Kidney epithelial cell (primary cell): ENCODE data around the gene PACRG. TPM values are rescaled to one million over a fixed set of nuclear protein-coding genes. Genes with fewer than 3 reads are reported as not detected.

ENCODE experiments used
- DNase-seq: peaks from one replicate; pipeline ENCODE4 v3.0.0-alpha.2; 2010; ENCODE audit warnings: low read depth
- H3K27me3 ChIP-seq: 2 replicates; pipeline ENCODE4 v1.6.0; 2011; ENCODE audit warnings: low read length; ENCODE audit not compliant: control insufficient read depth, insufficient read depth
- H3K36me3 ChIP-seq: 2 replicates; pipeline ENCODE4 v1.5.1; 2011; ENCODE audit warnings: low read length; ENCODE audit not compliant: control insufficient read depth, insufficient read depth
- H3K4me3 ChIP-seq: 2 replicates; pipeline ENCODE4 v1.5.1; 2011; ENCODE audit warnings: low read depth, mild to moderate bottlenecking, control low read depth, low read length
- total RNA-seq: library from RNA; depleted of rRNA; stranded (reverse); fragments of >200 nt; gene quantifications from 2 replicates; pipeline ENCODE4 v1.2.3, GENCODE V29; 2015
- TF ChIP-seq, protein P1 (sequence below): IDR thresholded peaks from 2 replicates; pipeline ENCODE4 v1.5.1; 2011; ENCODE audit warnings: mild to moderate bottlenecking, moderate library complexity, low read length, control low read depth, inconsistent platforms; ENCODE audit not compliant: insufficient read depth, poor library complexity, severe bottlenecking

PACRG gene
- total RNA-seq, 1 donor from 2014 or later = 0.29 TPM

DNA sequence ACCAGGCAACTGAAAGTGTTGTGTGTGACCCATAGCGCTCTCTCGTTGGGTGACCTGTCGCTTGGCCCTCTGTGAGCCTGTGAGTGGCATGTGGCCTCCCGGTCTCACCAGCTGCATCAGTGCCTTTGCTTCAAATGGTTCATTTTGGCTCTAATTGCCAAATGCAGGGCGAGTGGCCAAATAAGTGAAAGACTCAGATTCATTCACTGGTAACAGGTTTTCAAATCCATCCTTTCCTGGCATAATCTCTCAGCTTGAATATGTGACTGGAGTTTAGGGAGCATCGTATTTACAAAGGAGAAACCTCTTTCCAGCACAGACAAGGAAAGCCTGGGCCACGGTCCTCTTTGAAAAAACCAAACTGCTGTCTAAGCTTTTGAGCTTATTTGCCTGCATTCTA, 365.1 kb downstream of the PACRG start:
- Histone ChIP-seq H3K27me3 (no peaks in the 10 kb centered on the region), H3K4me3 (no peak overlapping the region), H3K36me3 (no peaks in the 10 kb centered on the region)
- TF ChIP-seq, protein P1, sequence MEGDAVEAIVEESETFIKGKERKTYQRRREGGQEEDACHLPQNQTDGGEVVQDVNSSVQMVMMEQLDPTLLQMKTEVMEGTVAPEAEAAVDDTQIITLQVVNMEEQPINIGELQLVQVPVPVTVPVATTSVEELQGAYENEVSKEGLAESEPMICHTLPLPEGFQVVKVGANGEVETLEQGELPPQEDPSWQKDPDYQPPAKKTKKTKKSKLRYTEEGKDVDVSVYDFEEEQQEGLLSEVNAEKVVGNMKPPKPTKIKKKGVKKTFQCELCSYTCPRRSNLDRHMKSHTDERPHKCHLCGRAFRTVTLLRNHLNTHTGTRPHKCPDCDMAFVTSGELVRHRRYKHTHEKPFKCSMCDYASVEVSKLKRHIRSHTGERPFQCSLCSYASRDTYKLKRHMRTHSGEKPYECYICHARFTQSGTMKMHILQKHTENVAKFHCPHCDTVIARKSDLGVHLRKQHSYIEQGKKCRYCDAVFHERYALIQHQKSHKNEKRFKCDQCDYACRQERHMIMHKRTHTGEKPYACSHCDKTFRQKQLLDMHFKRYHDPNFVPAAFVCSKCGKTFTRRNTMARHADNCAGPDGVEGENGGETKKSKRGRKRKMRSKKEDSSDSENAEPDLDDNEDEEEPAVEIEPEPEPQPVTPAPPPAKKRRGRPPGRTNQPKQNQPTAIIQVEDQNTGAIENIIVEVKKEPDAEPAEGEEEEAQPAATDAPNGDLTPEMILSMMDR = no peak
- DNase-seq = no peak

DNA sequence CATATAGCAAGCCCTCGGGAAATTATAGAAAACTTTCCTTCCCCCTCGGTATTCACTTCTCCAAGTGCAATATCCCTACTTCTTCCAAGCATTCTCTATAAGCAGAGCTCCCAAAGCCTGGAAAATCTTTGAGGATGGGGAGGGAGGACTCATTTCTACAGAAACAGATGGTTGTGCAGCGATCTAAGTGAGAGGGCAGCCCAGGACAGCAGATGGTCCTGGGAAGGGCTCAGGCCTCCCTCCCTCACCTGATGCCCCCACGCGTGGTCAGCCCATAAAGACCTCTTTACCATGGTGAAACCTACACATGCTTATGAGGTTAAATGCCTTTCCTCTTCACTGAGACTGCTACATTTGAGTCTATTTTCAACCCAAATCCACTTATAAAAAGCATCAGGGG, 367.1 kb downstream of the PACRG start:
- Histone ChIP-seq H3K27me3 (no peaks in the 10 kb centered on the region), H3K36me3 (no peaks in the 10 kb centered on the region), H3K4me3 (no peak overlapping the region)
- TF ChIP-seq, protein P1 = no peak
- DNase-seq = no peak

DNA sequence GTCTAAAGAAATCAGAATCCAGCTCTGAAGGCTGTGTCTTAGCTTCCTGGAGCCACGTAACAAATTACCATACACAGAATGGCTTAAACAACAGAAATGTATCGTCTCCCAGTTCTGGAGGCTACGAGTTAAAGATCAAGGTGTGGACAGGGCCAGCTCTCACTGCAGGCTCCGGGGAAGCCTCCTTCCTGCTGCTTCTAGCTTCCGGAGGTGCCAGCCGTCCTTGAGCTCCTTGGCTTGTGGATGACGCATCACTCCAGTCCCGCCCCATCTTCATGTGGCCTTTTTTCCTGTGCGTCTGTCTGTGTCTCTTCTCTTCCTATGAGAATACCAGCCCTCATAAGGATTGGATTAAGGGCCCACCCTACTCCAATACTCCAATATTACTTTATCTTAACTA, 367.6 kb downstream of the PACRG start:
- H3K4me3 ChIP-seq = no peak overlapping the region
- no peaks in the 10 kb centered on the region for H3K36me3 ChIP-seq
- H3K27me3 ChIP-seq = no peaks in the 10 kb centered on the region
- DNase-seq = no peak
- TF ChIP-seq, protein P1 = no peak

DNA sequence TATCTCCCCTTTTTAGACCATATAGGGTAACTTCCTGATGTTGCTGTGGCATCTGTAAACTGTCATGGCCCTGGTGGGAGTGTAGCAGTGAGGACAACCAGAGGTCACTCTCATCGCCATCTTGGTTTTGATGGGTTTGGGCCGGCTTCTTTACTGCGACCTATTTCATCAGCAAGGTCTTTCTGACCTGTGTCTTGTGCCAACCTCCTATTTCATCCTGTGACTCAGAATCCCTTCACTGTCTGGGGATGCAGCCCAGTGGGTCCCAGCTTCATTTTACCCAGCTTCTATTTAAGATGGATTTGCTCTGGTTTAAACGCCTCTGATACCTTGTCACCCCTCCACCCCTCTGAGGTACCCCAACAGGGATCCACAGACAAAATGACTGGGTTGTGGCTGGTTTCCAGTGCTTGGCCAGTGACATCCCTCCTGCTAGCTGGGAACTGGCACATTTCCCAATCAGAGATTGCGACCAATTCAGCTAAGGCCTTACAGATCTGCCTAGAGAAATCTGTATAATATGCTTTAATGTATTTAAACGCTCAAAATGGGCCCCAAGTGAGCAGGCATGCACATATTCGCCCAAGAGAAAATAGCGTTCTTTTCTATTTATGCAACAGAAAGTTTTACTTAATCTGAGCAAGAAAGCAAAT, 371.2 kb downstream of the PACRG start:
- Histone ChIP-seq H3K4me3 (no peak overlapping the region), H3K36me3 (no peaks in the 10 kb centered on the region), H3K27me3 (no peaks in the 10 kb centered on the region)
- TF ChIP-seq, protein P1 = no peak
- DNase-seq = no peak

DNA sequence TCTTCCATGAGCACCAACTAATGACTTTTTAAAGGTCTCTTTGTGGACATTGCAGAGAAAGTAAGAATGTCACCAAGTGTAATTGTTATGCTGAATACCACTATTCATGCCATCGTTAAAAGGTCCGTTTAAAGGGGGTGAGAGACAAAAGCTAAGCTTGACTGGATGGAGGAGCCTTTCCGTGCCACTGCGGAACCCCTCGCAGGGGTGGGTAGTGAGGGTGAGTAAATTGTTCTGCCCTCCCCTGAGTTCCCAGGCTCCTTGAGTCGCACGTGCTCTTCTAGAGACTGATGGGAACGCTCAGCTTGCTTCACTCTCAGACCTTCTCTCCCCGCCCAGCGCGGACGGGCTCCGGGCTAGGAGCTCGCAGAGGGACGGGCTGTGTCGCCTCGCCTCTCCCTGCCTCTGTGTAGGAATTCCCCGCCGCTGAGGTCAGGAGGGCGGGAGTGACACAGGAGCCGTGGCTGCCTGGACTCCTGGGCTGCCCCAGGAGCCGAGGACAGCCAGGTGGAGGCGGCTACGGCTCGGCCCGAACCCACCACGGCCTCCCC, 371.9 kb downstream of the PACRG start:
- Histone ChIP-seq H3K36me3 (no peaks in the 10 kb centered on the region), H3K27me3 (no peaks in the 10 kb centered on the region), H3K4me3 (no peak overlapping the region)
- TF ChIP-seq, protein P1 = no peak
- DNase-seq = no peak

DNA sequence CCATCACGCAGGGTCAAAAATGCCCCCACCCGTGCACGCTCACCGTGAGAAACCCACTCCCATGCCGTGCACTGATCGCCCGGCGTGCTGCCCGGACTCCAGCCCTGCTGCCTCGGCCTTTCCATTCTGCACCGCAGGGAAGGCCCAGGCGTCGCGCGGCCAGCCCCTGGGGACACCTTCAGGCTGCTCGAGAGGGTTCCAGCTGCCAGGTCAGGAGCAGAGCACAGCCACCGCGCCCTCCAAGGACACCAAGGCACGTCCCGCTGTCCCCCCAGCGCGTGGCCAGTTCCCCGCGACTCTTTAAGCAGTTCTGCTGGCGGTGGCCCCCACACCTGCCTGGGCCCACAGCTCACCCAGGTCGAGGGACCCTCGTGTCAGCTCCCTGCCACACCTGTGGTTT, 372.5 kb downstream of the PACRG start:
- TF ChIP-seq, protein P1 = no peak
- Histone ChIP-seq H3K4me3 (no peak overlapping the region), H3K36me3 (no peaks in the 10 kb centered on the region), H3K27me3 (no peaks in the 10 kb centered on the region)
- no peak for DNase-seq
